HG03039 (cell line): ENCODE results near the gene CEACAM1.
"Not testable (repeated sequence)": the region's sequence is repeated elsewhere in the genome, so short reads cannot be mapped to it uniquely, and the experiment has no call there.

Experiments
- ATAC-seq: cut with Tn5 transposase; IDR thresholded peaks from one replicate; pipeline ENCODE4 v1.9.1; 2021; ENCODE audit warnings: mild to moderate bottlenecking, moderate library complexity; ENCODE audit not compliant: unreplicated experiment

Gene CEACAM1

GRCh38 chr19:42512743-42513304, 15.5 kb downstream of the CEACAM1 start:
- peak; percentile 61 for ATAC-seq

- no peak for ATAC-seq
Observed at GRCh38 chr19:42512130-42512636, 16.1 kb downstream of the CEACAM1 start.

GRCh38 chr19:42511340-42511739, 16.9 kb downstream of the CEACAM1 start:
- no peak for ATAC-seq

GRCh38 chr19:42508892-42509444, 19.3 kb downstream of the CEACAM1 start:
- ATAC-seq: no peak

GRCh38 chr19:42505066-42505465, 23.2 kb downstream of the CEACAM1 start:
- ATAC-seq: no peak

GRCh38 chr19:42501733-42502132, 26.5 kb downstream of the CEACAM1 start:
- ATAC-seq: no peak

- not testable (repeated sequence) for ATAC-seq
Observed at GRCh38 chr19:42501243-42501642, 27.0 kb downstream of the CEACAM1 start.

- no peak for ATAC-seq
Observed at GRCh38 chr19:42498169-42498757, 30.0 kb downstream of the CEACAM1 start.

GRCh38 chr19:42497492-42498168, 30.7 kb downstream of the CEACAM1 start:
- no peak for ATAC-seq

- no peak for ATAC-seq
Observed at GRCh38 chr19:42496460-42497133, 31.7 kb downstream of the CEACAM1 start.

- ATAC-seq: no peak
Observed at GRCh38 chr19:42495663-42496062, 32.6 kb downstream of the CEACAM1 start.

GRCh38 chr19:42494321-42494720, 34.0 kb downstream of the CEACAM1 start:
- no peak for ATAC-seq

- no peak for ATAC-seq
Observed at GRCh38 chr19:42488783-42489521, 39.3 kb downstream of the CEACAM1 start.

GRCh38 chr19:42487798-42488178, 40.5 kb downstream of the CEACAM1 start:
- ATAC-seq: no peak

GRCh38 chr19:42487032-42487797, 41.1 kb downstream of the CEACAM1 start:
- no peak for ATAC-seq

- not testable (repeated sequence) for ATAC-seq
Observed at GRCh38 chr19:42485036-42485435, 43.2 kb downstream of the CEACAM1 start.

- ATAC-seq: no peak
Observed at GRCh38 chr19:42480335-42481095, 47.8 kb downstream of the CEACAM1 start.

GRCh38 chr19:42479736-42480135, 48.5 kb downstream of the CEACAM1 start:
- ATAC-seq: no peak

- ATAC-seq: no peak
Observed at GRCh38 chr19:42478765-42479311, 49.4 kb downstream of the CEACAM1 start.
